ENCODE data around the gene PSMD9. TPM values are rescaled to one million over a fixed set of nuclear protein-coding genes. Genes with fewer than 3 reads are reported as not detected.

Gene PSMD9
- total RNA-seq, 2 donors from 2014 or later = 68.2 to 73.3 TPM

GRCh38 chr12:121961195-121961879 is 72.7 kb downstream of the PSMD9 start:
- TF ChIP-seq POLR2A (IDR thresholded peaks at IDR 0.05) (no peak), CTCF (IDR thresholded peaks at IDR 0.05) (no peak), POLR2AphosphoS5 (IDR thresholded peaks at IDR 0.05) (no peak)
- Histone ChIP-seq H3K27me3 (replicated peaks; ENCODE audit: insufficient read depth) (peaks cover 7% of the 10 kb centered on the region), H3K4me3 (no peak overlapping the region), H3K27ac (no peak overlapping the region), H3K36me3 (no peaks in the 10 kb centered on the region), H3K9me3 (no peaks in the 10 kb centered on the region), H3K4me1 (replicated peaks) (no peaks in the 10 kb centered on the region)
- intact Hi-C loops (cut with DNase I) = loop anchor here (5.0 kb wide), 1 partner anchor 61 kb away; the partner anchor contains the start of gene BCL7A
- WGBS = 87% methylated on average over 5 of the region's 5 CpGs
- no peak for DNase-seq (ENCODE audit: low spot score)

- intact Hi-C loops (cut with DNase I) = loop anchor here (5.0 kb wide), 1 partner anchor 59 kb away; the partner anchor contains the start of gene BCL7A
- WGBS = 89% methylated on average over 15 of the region's 15 CpGs
- Histone ChIP-seq H3K36me3 (no peaks in the 10 kb centered on the region), H3K9me3 (no peaks in the 10 kb centered on the region), H3K27ac (no peak overlapping the region), H3K4me3 (no peak overlapping the region), H3K4me1 (replicated peaks) (no peaks in the 10 kb centered on the region), H3K27me3 (replicated peaks; ENCODE audit: insufficient read depth) (peaks cover 7% of the 10 kb centered on the region)
- DNase-seq (ENCODE audit: low spot score) = no peak
- no peak for TF ChIP-seq POLR2A (IDR thresholded peaks at IDR 0.05)
- no peak for TF ChIP-seq CTCF (IDR thresholded peaks at IDR 0.05)
- no peak for TF ChIP-seq POLR2AphosphoS5 (IDR thresholded peaks at IDR 0.05)
Measured at GRCh38 chr12:121963341-121964018, 74.9 kb downstream of the PSMD9 start.

- Histone ChIP-seq H3K27me3 (replicated peaks; ENCODE audit: insufficient read depth) (peaks cover 7% of the 10 kb centered on the region), H3K36me3 (no peaks in the 10 kb centered on the region), H3K27ac (no peak overlapping the region), H3K9me3 (no peaks in the 10 kb centered on the region), H3K4me1 (replicated peaks) (no peaks in the 10 kb centered on the region), H3K4me3 (no peak overlapping the region)
- intact Hi-C loops (cut with DNase I) = loop anchor here (5.0 kb wide), 1 partner anchor 57 kb away; the partner anchor contains the start of gene BCL7A
- WGBS = 16% methylated on average over 9 of the region's 9 CpGs
- DNase-seq (ENCODE audit: low spot score) = no peak
- TF ChIP-seq POLR2AphosphoS5 (IDR thresholded peaks at IDR 0.05) = peak; percentile 84
- TF ChIP-seq CTCF (IDR thresholded peaks at IDR 0.05) = no peak
Measured at GRCh38 chr12:121964813-121965643, 76.4 kb downstream of the PSMD9 start.

- H3K4me3 ChIP-seq = no peak overlapping the region
- H3K9me3 ChIP-seq = no peaks in the 10 kb centered on the region
- no peak overlapping the region for H3K27ac ChIP-seq
- TF ChIP-seq POLR2AphosphoS5 (IDR thresholded peaks at IDR 0.05) (no peak), CTCF (IDR thresholded peaks at IDR 0.05) (no peak), POLR2A (IDR thresholded peaks at IDR 0.05) (no peak)
- H3K36me3 ChIP-seq = no peaks in the 10 kb centered on the region
- H3K27me3 ChIP-seq (replicated peaks; ENCODE audit: insufficient read depth) = peaks cover 5% of the 10 kb centered on the region
- intact Hi-C loops (cut with DNase I) = no loop called here
- no peak for DNase-seq (ENCODE audit: low spot score)
- H3K4me1 ChIP-seq (replicated peaks) = no peaks in the 10 kb centered on the region
- 93% methylated on average over 5 of the region's 5 CpGs for WGBS
Measured at GRCh38 chr12:121966959-121967358, 78.4 kb downstream of the PSMD9 start.

Small RNA genes within 50 kb of the gene (small RNA-seq; reads per million reads assigned to genes)
- gene AC069503.3 (0 reads per million in 2 donors), gene RF00017 (0 reads per million in 2 donors), gene RNU7-170P (0 reads per million in 2 donors)

Other genes with a start within 250 kb of the PSMD9 start
- gene MORN3, start 219.1 kb upstream of the PSMD9 start, total RNA-seq = 1 to 10 TPM in 1 of 2 donors, not detected in 1; 1.5 TPM
- 10 to 100 TPM in 1 of 2 donors, 1 to 10 TPM in 1; 9.5 to 12.2 TPM for gene TMEM120B, start 176.0 kb upstream of the PSMD9 start, total RNA-seq
- gene RHOF, start 95.1 kb upstream of the PSMD9 start, total RNA-seq = 10 to 100 TPM in 1 of 2 donors, 1 to 10 TPM in 1; 9.5 to 23.5 TPM
- gene SETD1B, start 84.8 kb upstream of the PSMD9 start, total RNA-seq = 10 to 100 TPM; 19.2 to 27.5 TPM
- gene HPD, start 29.9 kb upstream of the PSMD9 start, total RNA-seq = 1 to 10 TPM in 1 of 2 donors, under 1 TPM in 1; 0.41 to 4.0 TPM
- gene CFAP251, start 29.8 kb downstream of the PSMD9 start, total RNA-seq = 1 to 10 TPM in 1 of 2 donors, under 1 TPM in 1; 0.55 to 4.5 TPM
- gene BCL7A, start 133.1 kb downstream of the PSMD9 start, total RNA-seq = 10 to 100 TPM; 10.3 to 15.4 TPM
- 10 to 100 TPM; 13.1 to 57.7 TPM for gene MLXIP, start 190.0 kb downstream of the PSMD9 start, total RNA-seq